Activated T-cell treated with anti-CD3 and anti-CD28 coated beads, Interleukin-2, amount 50 U/mL, for 48 hours (primary cell): ENCODE results near the gene CUL9.

Experiments
- DNase-seq, 2 experiments: peaks; one replicate each; pipeline ENCODE4 v3.0.0-alpha.2; 2020

Gene CUL9

DNA sequence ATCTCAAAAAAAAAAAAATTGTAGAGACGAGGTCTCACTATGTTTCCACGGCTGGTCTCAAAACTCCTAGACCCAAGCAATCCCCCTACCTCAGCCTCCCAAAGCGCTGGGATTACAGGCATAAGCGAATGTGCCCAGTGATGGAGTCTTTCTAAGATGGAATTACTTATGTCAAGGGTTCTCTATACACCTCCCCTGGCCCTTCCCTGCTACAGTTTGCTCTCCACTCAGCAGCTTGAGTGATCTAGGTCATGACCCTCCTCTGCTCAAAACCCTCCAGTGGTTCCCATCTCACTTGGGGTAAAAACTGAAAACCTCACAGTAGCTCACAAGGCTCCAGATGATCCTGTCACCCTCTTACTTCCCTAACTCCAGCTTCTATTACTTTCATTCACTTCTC, 49.1 kb downstream of the CUL9 start:
- peak in 1 of 2 experiments; percentile 12 for DNase-seq

DNA sequence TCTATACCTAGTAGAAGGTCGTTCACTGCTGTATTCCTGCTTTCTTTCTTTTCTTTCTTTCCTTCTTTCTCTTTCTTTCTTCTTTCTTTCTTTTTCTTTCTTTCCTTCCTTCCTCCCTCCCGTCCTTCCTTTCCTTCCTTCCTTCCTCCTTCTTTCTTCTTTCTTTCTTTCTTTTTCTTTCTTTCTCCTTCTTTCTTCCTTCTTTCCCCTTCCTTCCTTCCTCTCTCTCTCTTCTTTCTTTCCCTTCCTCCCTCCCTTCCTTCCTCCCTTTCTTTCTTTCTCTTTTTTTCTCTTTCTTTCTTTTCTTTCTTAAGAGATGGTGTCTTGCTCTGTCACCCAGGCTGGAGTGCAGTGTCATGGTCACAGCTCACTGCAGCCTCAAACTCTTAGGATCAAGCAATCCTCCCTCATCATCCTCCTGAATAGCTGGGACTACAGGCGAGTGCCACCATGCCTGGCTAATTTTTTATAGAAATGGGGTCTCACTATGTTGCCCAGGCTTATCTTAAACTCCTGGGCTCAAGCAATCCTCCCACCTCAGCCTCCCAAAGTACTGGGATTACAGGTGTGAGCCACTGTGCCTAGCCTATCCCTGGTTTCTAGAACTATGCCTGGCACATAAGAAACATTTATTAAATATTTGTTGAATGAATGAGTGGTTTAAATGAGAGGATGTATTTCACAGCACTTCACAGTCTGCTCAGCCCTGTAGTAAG, 49.9 kb downstream of the CUL9 start:
- peak in 1 of 2 experiments; percentile 0 for DNase-seq

DNA sequence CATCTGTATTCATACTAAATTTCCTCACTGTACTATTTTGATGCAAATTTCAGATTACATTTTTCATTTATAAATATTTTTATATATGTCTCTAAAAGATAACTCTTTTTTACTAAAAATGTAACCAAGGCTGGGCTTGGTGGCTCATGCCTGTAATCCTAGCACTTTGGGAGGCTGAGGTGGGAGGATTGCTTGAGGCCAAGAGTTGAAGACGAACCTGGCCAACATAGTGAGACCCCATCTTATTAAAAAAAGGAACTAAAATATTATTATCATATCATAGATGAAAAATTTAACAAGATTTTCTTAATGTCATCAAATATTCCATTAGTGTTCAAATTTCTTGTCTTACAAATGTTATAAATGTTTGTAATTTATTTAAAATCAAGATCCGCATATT, 53.8 kb downstream of the CUL9 start:
- no peak for DNase-seq

DNA sequence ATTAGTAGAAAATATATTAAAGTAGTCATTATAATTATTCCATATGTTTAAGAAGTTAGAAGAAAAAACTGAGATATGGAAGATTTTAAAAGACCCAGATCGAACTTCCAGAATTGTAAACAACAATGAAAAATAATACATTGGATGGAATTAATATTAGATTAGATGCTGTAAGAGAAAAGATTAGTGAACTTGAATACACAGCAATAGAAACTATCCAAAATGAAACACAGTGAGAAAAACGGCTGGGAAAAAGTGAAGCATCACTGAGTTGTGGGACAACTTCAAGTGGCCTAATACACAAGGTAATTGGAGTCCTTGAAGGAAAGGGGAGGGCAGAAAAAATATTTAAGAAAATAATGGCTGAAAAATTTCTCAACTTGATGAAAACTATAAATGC, 57.1 kb downstream of the CUL9 start:
- DNase-seq, result no peak

DNA sequence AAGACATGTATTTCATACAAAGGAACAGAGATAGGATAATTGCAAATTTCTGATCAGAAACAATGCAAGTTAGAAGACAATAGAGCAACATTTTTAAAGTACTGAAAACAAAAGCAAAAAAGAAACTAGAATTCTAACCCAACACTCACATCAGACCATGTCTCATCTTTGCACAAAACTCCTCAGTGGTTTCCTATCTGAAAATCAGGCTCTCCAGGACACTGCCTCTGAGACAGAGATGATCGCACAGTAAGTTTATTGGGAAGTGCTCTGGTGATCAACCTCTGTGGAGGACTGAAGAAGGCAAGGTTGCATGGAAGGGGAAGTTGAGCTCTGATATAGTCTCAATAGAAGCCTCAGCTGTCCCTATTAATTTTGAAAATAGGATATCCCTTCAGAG, 59.0 kb downstream of the CUL9 start:
- DNase-seq, result no peak

DNA sequence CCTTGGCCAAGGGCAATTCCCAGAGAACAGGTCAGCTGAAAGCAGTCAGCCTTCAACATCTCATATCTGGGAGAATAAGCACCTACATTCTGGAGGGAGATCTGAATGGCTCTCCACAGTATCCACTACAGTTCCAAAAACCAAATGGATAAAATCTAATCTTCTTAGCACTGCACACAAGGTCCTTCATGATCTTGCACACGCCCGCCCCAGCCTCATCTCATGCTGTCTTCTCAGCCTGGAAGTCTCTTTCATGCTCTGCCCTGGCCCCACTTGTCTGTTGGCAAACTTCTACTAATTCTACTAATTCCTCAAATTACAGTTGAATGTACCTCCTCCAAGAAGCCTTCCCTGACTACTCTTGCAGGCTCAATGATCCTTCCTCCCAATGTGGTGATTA, 59.5 kb downstream of the CUL9 start:
- DNase-seq, result no peak

DNA sequence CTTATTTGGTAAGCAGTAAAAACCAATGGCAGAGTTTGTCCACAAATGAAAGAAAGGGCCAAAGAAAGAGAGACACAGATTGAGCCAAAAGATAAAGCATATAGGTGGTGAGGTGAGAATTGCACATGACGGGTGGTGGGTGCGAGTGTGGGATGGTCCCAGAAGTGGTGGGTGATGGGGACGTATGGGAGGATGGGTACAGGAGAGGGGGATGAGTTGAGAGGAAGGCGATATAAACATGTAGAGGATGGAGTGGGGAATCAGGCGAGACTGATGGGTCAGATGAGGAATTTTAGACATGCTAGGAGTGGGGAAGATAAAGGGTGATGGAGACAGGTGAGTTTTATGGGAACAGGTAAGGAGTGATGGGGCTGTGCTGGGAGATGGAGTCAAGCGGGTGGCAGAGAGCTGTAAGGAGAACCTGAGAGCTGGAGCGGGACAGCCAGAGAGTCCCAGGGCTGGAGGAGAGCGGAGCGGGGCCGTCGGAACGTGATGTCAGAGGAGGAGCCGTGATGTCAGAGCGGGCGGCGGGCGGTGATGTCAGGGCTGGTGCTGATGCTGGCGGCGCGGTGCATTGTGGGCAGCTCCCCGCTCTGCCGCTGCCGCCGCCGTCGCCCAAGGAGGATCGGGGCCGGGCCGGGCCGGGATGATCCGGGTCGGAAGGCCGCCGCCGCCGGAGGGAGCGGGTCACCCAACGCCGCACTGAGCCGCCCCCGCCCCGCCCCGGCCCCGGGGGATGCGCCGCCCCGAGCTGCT, 61.1 kb downstream of the CUL9 start, which contains the start of gene TTBK1:
TSS of gene TTBK1 (plus strand) at position 574 of the 756 bp plus-strand sequence. CDS start 3,180 bp downstream, outside the sequence.
- DNase-seq, result no peak

DNA sequence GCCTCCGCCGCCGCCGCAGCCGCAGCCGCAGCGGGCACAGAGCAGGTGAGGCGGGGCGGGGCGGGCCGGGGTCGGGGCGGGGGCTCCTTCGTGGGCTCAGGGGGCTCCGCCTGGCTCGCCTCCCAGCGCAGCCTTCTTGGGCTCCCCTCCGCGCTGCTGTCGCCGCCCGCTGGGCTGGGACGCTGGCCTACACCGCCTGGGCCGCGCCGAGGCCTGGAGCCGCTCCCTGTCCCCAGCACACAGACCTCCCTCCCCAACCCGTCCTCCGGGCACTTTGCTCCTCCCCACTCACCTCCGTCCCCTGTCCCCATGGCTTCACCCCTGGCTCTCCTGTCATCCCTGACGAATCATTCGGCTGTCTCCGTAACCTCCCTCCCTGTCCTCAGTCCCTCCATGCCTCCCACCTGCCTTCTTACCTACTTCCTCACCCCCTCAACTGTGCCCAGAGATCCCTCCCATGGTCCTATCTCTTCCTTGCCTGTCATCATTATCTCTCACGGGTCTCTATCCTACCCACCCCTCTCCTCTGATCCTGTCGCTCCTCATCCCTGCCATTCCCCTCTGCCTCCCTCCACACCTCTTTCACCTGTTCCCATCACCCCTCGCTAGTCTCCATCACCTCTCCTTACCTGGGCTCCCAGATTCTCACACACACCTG, 61.8 kb downstream of the CUL9 start:
- no peak for DNase-seq

DNA sequence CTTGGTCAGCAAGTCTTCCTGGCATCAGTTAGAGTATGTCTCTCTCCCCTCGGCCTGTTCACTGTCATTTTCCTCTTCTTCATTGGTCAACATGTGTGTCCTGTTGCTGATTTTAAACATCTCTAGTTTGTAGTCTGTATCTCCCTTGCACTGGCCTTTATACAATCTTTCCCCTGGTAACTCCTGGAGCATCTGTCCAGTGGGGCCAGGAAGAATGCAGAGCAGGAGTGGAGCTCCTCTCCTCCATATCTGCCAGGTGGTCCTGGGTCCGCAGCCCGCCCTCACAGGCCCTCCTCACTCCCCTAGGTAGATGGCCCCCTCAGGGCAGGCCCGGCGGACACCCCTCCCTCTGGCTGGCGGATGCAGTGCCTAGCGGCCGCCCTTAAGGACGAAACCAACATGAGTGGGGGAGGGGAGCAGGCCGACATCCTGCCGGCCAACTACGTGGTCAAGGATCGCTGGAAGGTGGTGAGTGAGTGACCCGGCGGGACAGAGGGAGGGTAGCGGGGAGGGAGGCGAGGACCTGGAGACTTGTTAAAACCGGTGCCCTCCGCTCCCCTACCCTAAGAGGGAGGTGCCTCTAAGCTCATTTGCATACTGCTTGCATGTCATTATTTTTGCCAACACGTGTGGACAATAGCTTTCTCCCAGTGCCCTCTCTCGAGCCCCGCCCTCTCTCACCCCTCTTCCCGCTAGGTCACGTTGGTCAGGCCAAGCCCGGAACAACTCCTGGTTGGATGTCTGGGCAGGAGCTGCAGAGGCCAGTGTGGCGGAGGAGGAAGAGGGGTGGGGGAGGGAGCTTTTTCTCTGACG, 64.5 kb downstream of the CUL9 start:
- no peak for DNase-seq

DNA sequence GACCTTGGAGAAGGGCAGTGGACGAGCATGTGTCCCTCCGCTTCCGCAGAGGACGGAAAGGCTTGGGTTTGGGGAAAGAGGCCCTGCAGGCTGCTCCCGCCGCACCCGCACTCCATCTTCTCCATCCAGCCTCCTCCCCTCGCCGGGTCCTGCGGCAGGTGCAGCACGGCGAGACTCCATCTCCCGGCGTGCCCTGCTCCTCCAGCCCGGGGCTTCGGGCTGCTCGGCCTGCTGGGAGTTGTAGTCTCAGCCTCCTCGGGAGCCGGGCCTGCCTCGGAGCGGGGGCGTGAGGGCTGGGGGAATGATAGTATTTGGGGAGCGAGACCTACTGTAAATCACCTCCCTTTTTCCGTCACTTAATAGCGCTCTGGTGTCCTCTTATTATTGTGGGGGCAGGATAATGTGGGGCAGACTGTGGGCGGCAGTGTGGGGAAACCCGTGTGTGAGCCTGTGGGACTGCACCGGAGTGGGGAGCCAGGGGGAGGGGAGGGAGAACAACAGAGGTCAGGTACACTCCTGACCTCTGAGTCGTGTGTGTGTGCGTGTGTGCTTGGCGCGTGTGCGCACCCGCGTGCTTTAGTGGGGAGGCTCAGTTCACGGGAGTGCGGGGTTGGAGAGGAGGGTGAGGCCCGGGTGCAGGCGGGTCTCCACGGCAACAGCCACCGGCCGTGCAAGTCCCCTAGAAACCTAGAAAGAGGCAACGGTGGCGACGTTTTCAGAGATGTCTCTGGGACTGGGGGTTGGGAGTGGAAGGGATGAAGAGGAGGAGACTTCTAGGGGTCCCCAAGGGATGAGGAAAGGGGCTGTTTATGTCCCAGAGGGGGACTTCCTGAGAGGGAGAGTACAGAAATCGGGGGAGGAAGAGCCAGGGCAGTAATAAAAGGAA, 65.4 kb downstream of the CUL9 start:
- peak; percentile 87 to 89 for DNase-seq

DNA sequence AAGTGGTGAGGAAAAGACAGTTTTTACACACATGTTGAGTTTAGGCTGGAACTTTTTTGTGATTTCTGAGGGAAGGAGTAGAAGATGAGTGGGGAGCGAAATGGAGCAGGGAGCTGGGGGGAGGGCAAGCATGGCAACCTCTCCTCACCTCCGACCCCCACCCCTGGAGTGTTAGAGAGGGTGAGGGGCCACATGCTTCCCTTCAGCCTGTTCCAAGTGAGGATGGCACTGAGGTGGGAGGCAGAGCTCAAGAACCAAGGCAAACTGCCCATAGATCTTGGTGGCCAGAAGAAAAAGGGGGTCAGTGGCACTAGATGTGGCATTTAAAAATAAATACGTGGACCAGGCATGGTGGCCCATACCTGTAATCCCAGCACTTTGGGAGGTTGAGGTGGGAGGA, 66.1 kb downstream of the CUL9 start:
- no peak for DNase-seq

DNA sequence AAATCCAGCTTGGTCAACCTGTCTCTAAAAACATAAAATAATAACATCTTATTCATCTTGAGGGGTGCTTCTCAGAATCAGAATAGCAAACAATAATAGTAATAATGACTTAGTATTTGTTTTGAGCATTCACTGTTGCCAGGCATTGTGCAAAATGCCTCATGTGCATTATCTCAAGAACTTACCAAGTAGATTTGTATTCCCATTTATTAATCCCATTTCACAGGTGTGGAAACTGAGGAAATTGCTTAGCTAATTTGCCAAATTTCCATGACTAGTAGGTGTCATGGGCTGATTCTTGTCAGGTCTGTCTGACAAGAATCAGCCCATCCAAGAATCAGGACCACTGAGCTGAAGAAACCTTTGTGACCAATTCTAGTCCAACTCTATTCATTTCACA, 66.8 kb downstream of the CUL9 start:
- no peak for DNase-seq

DNA sequence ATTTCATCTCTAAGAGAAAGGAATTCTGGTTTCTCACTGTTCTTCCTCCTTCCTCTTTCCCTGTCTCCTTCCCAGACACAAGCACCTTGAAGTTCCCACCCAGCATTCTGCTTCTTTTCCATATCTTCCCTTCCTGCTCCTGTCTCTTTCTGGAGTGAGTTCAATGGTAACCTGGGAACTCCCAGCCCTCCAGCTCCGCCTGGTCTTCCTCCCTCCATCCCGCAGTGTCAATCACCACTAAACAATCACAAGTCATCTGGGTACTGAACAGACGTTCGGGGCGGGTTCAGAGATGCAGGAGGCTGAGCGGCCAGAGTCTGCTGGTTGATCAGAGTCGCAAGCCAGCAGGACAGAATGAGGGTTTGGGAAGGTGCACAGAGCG, 69.0 kb downstream of the CUL9 start:
- no peak for DNase-seq

DNA sequence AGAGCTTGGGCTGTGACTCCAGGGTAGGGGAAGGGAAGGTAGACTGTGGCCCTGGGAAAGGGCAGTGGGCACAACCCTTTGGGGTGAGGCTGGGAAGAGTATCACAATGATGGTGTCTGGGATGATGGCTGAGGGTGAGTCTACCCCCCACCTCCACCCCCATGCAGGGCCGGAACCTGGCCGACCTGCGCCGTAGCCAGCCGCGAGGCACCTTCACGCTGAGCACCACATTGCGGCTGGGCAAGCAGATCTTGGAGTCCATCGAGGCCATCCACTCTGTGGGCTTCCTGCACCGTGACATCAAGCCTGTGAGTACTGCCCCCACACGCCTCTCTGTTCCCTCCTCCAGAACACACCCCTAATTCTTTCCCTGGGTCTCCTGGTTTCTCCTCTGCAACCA, 71.4 kb downstream of the CUL9 start:
- no peak for DNase-seq

DNA sequence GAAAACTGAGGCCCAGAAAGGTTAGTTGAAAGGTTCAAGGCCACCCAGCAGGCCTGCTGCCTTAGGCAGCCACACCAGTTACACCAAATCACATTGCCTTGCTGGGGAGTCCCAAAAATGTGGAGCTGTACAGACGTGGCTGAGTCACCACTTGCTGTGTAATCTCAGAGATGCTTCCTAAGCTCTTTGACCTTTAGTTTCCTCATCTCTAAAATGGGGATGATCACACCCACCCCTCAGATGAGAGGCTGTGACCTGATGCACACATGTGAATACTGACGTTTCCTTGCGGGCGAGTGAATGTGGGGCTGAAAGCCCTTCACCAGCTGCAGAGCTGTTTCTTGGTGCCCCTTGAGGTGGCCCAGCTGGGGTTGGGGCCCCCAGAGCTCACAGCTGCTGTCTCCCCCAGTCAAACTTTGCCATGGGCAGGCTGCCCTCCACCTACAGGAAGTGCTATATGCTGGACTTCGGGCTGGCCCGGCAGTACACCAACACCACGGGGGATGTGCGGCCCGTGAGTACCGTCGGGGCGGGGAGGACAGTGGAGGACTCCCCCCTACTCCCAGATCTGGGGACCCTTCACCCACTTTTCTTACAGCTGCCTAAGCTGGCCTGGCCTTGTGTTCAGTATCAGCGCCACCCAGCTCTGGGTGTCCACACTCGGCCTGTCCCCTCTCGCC, 72.3 kb downstream of the CUL9 start:
- DNase-seq, result peak in 1 of 2 experiments; percentile 37

DNA sequence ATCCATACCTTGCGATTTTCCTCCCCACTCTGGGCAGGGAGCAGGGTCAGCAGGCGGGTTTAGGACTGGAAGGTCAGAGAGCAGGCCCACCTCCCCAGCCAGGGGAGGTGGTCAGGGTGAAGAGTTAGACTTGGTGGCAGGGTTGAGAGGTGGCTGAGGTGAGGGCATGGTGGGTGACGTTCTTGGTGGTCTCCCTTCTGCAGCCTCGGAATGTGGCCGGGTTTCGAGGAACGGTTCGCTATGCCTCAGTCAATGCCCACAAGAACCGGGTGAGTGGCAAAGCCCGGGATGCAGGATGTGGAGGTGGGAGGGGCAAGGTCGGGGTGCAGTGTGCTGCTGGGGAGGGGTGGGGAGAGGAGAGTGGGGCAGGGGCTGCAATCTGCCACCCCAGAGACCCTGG, 72.8 kb downstream of the CUL9 start:
- no peak for DNase-seq

DNA sequence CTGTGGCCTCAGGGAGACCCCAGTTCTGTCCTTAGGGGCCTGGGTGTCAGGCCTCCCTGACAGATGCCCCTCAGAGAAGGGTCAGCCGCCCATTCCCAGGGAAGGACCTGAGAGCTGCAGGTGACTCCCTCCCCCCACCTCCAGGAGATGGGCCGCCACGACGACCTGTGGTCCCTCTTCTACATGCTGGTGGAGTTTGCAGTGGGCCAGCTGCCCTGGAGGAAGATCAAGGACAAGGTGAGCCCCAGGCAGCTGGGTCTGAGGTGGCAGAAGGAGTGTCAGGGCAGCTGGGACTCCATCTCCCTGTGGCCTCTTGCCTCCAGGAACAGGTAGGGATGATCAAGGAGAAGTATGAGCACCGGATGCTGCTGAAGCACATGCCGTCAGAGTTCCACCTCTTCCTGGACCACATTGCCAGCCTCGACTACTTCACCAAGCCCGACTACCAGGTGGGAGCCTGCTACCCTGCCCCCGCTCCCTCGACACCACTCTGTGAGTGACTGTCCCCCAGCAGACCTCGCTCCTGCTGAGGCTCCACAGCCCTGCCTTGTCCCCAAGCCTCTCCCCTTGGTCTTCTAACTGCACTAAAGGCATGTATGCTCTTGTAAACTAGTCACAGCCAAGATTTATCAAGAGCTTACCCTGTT, 73.5 kb downstream of the CUL9 start:
- no peak for DNase-seq

DNA sequence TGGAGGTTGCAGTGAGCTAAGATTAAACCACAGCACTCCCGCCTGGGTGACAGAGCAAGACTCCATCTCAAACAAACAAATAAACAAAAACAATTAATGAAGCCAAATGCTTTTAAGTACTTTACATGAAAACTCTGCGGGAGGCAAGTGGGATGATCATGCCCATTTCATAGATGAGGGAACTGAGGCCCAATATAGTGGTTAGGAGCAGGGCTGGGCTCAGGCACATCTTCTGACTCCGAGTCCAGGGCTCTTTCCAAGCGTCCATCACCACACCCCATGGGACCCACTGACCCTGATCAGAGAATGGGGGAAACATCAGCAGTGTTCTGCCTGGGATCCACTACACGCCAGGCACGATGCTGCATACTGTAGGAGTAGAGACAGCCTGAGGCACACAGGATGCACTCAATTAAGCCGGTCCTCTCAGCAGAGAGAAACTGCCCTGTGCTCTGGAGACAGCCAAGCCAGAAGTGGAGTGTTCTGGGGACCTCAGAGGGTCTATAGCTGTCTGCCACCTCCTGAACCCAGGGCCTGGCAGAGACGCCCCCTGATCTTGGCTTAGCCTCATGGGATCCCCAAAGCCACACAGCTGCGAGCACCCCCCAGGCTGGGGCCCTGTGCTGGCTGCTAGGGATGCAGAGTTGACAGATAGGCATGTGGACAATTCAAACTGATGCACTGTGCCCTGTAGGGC, 74.8 kb downstream of the CUL9 start:
- no peak for DNase-seq

DNA sequence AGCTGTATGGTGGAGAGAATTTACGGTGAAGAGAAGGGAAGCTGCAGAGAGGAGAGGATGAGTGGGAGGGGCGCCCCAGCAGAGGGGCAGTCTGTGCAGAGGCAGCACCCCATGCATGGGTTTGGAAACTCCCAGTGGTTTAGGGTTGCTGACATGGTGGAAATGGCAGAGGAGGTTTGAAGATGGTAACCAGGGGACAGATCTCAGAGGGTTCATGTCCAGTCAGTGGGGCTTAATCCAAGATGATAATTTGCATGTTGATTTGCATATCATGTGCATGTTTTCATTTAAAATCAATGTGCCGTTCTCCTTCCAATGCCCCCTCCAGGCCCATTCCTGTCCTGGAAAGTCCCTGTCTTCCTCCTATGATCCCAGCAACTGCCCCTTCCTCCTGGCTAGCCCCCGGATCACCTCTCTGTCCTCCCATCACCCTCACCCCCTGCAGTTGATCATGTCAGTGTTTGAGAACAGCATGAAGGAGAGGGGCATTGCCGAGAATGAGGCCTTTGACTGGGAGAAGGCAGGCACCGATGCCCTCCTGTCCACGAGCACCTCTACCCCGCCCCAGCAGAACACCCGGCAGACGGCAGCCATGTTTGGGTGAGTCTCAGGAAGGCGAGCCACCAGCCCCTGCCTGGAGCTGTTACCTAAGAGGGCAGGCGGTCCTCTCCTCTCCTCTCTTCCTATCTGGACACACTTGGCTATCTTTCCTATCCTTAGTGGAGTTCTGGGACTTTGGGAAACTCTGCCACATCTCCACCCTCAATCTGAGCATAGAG, 75.6 kb downstream of the CUL9 start:
- DNase-seq, result no peak
